Fibroblast of lung (primary cell): ENCODE data around the gene HOXA9. TPM values are rescaled to one million over a fixed set of nuclear protein-coding genes. Genes with fewer than 3 reads are reported as not detected.

ENCODE experiments used
- DNase-seq, 2 donors: peaks; one replicate each; pipeline versions ENCODE4 v3.0.0 to v3.0.0-alpha.2; 2010; ENCODE audit warnings: low read depth in 2 of 2
- H2AFZ ChIP-seq: 2 replicates; pipeline ENCODE4 v1.5.1; 2012; ENCODE audit warnings: low read length, control low read depth, inconsistent platforms
- H3K27ac ChIP-seq: 2 replicates; pipeline ENCODE4 v1.5.1; 2011; ENCODE audit warnings: low read length, control low read depth; ENCODE audit not compliant: insufficient read depth
- H3K27me3 ChIP-seq: 2 replicates; pipeline ENCODE4 v1.5.1; 2011; ENCODE audit warnings: mild to moderate bottlenecking, low read length; ENCODE audit not compliant: control insufficient read depth, insufficient read depth
- H3K36me3 ChIP-seq: 2 replicates; pipeline ENCODE4 v1.5.1; 2011; ENCODE audit warnings: low read length; ENCODE audit not compliant: control insufficient read depth, insufficient read depth
- H3K4me1 ChIP-seq: 2 replicates; pipeline ENCODE4 v1.5.1; 2011; ENCODE audit warnings: low read length; ENCODE audit not compliant: control insufficient read depth, insufficient read depth; ENCODE audit errors: extremely low read depth
- H3K4me2 ChIP-seq: 2 replicates; pipeline ENCODE4 v1.5.1; 2011; ENCODE audit warnings: low read length, control low read depth; ENCODE audit not compliant: insufficient read depth; ENCODE audit errors: extremely low read depth
- H3K4me3 ChIP-seq, 4 experiments: fragments of 200-600 bp in 1 of 4; sonication (generic) in 1 of 4; replicated peaks in 1 of 4; 2 replicates each; pipeline ENCODE4 v1.5.1; 2011 to 2016; ENCODE audit warnings: low read length in 4 of 4, low read depth in 3 of 4, mild to moderate bottlenecking in 3 of 4, control low read depth in 2 of 4, inconsistent platforms in 1 of 4, mixed read lengths in 1 of 4; ENCODE audit not compliant: insufficient read depth in 1 of 4; ENCODE audit errors: control extremely low read depth in 1 of 4
- H3K79me2 ChIP-seq: 2 replicates; pipeline ENCODE4 v1.5.1; 2012; ENCODE audit warnings: mild to moderate bottlenecking, low read length, inconsistent platforms; ENCODE audit not compliant: control insufficient read depth, insufficient read depth
- H3K9ac ChIP-seq: 2 replicates; pipeline ENCODE4 v1.5.1; 2011; ENCODE audit warnings: mild to moderate bottlenecking, low read length, control low read depth; ENCODE audit not compliant: insufficient read depth
- H3K9me3 ChIP-seq: 2 replicates; pipeline ENCODE4 v1.5.1; 2012; ENCODE audit warnings: low read depth, low read length; ENCODE audit not compliant: control insufficient read depth, insufficient read depth
- H4K20me1 ChIP-seq: 2 replicates; pipeline ENCODE4 v1.5.1; 2011; ENCODE audit warnings: low read length; ENCODE audit not compliant: control insufficient read depth, insufficient read depth; ENCODE audit errors: extremely low read depth
- CTCF ChIP-seq, 2 donors: IDR thresholded peaks in 1 of 2; conservative IDR thresholded peaks in 1 of 2; 1 replicate in 1 of 2; 2 replicates in 1 of 2; pipeline ENCODE4 v1.5.1; 2011 to 2012; ENCODE audit warnings: low read length in 2 of 2, control low read depth in 1 of 2, inconsistent platforms in 1 of 2, low read depth in 1 of 2, mild to moderate bottlenecking in 1 of 2
- EZH2 ChIP-seq: IDR thresholded peaks from 2 replicates; pipeline ENCODE4 v1.5.1; 2012; ENCODE audit warnings: low read length, control low read depth, mild to moderate bottlenecking; ENCODE audit errors: missing control alignments
- polyA plus RNA-seq, 2 donors: library from polyadenylated mRNA; depleted of rRNA in 1 of 2; stranded (reverse) in 1 of 2; unstranded in 1 of 2; fragments of >200 nt; gene quantifications; 2 replicates each; pipeline ENCODE4 v1.2.1, GENCODE V29; 2011 to 2012; ENCODE audit warnings: missing spikeins in 1 of 2
- total RNA-seq: library from RNA; depleted of rRNA; stranded (reverse); fragments of >200 nt; gene quantifications from 2 replicates; pipeline ENCODE4 v1.2.1, GENCODE V29; 2014

Gene HOXA9
- total and polyA plus RNA-seq, 2 donors (not counting 1 experiment from before 2014, with no cell fraction given): 0.08 TPM; not detected in 1

GRCh38 chr7:27187475-27188385 is 22.4 kb upstream of the HOXA9 start:
- Histone ChIP-seq H3K9me3 (no peaks in the 10 kb centered on the region), H3K4me2 (no peak overlapping the region), H3K79me2 (no peaks in the 10 kb centered on the region), H3K4me3 (no peak overlapping the region), H3K4me1 (no peaks in the 10 kb centered on the region), H4K20me1 (no peaks in the 10 kb centered on the region), H3K9ac (no peak overlapping the region), H2AFZ (no peak overlapping the region), H3K36me3 (no peaks in the 10 kb centered on the region), H3K27me3 (peaks cover 91% of the 10 kb centered on the region), H3K27ac (no peak overlapping the region)
- no peak for DNase-seq
- TF ChIP-seq CTCF (conservative IDR thresholded peaks at IDR 0.05 in 1 of 2, IDR thresholded peaks at IDR 0.05 in 1 of 2; ENCODE audit: low read depth in 1 of 2, low read length in 2 of 2) (no peak), EZH2 (peak; percentile 7)

- H3K36me3 ChIP-seq: no peaks in the 10 kb centered on the region
- peaks cover 92% of the 10 kb centered on the region for H3K27me3 ChIP-seq
- no peaks in the 10 kb centered on the region for H3K79me2 ChIP-seq
- H4K20me1 ChIP-seq: no peaks in the 10 kb centered on the region
- H3K4me3 ChIP-seq: no peak overlapping the region
- no peak overlapping the region for H2AFZ ChIP-seq
- no peak overlapping the region for H3K27ac ChIP-seq
- H3K4me1 ChIP-seq: no peaks in the 10 kb centered on the region
- H3K4me2 ChIP-seq: no peak overlapping the region
- no peaks in the 10 kb centered on the region for H3K9me3 ChIP-seq
- H3K9ac ChIP-seq: no peak overlapping the region
- TF ChIP-seq CTCF (conservative IDR thresholded peaks at IDR 0.05 in 1 of 2, IDR thresholded peaks at IDR 0.05 in 1 of 2; ENCODE audit: low read depth in 1 of 2, low read length in 2 of 2) (no peak), EZH2 (no peak)
- DNase-seq: no peak
Observed at GRCh38 chr7:27186668-27187474, 21.5 kb upstream of the HOXA9 start.
